ENCODE results near the gene ITPRIP. TPM values are rescaled to one million over a fixed set of nuclear protein-coding genes. Genes with fewer than 3 reads are reported as not detected.

Gene ITPRIP
- total RNA-seq, 1 experiment from 2014 or later, result 22.5 TPM

DNA sequence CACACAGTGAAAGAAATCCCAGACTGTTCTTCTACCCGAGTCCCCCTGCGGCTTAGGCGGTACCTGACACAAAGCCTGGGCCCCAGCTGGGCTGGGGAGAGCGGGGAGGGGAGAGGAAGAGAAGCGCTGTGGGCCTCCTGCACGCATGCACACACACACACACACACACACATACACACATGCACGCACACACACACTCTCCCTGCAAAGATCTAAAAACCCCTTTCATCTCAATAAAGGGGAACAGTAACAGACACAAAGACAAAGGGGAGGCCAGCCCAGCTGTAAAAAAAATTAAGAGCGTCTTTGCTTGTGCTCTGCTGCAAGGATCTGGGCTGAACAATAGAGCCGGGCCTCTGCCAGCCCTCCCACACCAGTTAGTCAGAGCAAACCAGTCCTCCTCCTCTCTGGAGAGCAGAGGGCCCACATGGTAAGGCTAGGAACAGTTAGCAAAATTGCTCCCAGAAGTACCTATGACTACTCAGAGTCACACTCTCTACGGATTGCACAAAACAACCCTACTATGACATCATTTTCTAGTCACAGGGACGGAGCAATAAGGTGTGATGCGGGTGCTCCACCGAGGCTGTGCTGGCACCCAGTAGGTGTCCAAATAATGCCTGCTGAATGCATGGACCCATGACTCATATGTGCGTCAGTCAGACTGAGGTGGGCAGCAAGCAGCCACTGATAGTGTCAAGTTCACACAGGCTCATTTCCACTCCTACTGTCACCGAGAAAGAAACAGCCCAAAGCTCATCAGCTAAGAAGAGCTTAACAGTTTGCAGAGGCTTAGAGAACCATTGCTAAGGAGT lies 9.2 kb downstream of the ITPRIP start:
- Mint-ChIP-seq H3K27me3 (ENCODE audit: low read depth) (no peaks in the 10 kb centered on the region), H3K4me1 (peaks cover 87 to 91% of the 10 kb centered on the region in 2 experiments), H3K36me3 (ENCODE audit: insufficient read depth in 1 of 3, low read depth in 3 of 3) (peaks cover 13 to 26% (median 21%) of the 10 kb centered on the region in 3 experiments), H3K4me3 (peak overlapping the region; percentile 52 to 73), H3K9me3 (no peaks in the 10 kb centered on the region), H3K27ac (peak overlapping the region; percentile 98)
- Histone ChIP-seq H2AFZ (ENCODE audit: low read length) (no peak overlapping the region), H4K8ac (replicated peaks; ENCODE audit: insufficient read length, low read depth, low read length) (no peak overlapping the region), H3K9ac (ENCODE audit: extremely low read depth, insufficient read length, low read length) (peak overlapping the region; percentile 1), H4K5ac (ENCODE audit: insufficient read length, low read depth, low read length) (peak overlapping the region; percentile 9), H2AK5ac (ENCODE audit: insufficient read length, low read length) (peak overlapping the region; percentile 4), H3K4me1 (ENCODE audit: insufficient read depth, low read length) (peaks cover 39% of the 10 kb centered on the region; the same call in 1 of the 2 replicates), H3K23me2 (ENCODE audit: insufficient read length, low read depth, low read length, poor library complexity, severe bottlenecking) (peaks cover 4% of the 10 kb centered on the region), H2BK20ac (ENCODE audit: low read depth, low read length, poor library complexity, severe bottlenecking) (no peak overlapping the region), H2BK120ac (ENCODE audit: low read depth, low read length, poor library complexity, severe bottlenecking) (no peak overlapping the region), H3K4me2 (ENCODE audit: insufficient read depth, insufficient read length, low read length) (peak overlapping the region; percentile 40), H2BK5ac (ENCODE audit: insufficient read length, low read length) (no peak overlapping the region), H3K79me1 (ENCODE audit: insufficient read depth, low read depth, low read length, poor library complexity, severe bottlenecking) (no peaks in the 10 kb centered on the region), H3K27ac (ENCODE audit: insufficient read length, low read depth, low read length) (peak overlapping the region; percentile 27), H3K23ac (ENCODE audit: insufficient read length, low read depth, low read length) (no peak overlapping the region), H2BK12ac (ENCODE audit: insufficient read length, low read depth, low read length) (no peak overlapping the region), H3T11ph (ENCODE audit: low read length) (no peak overlapping the region), H3K79me2 (ENCODE audit: insufficient read depth, low read length) (peaks cover 26% of the 10 kb centered on the region; the same call in 1 of the 2 replicates), H4K20me1 (ENCODE audit: control insufficient read depth, insufficient read depth, insufficient read length) (peaks cover 3% of the 10 kb centered on the region), H3K56ac (ENCODE audit: insufficient read length, low read depth, low read length) (no peak overlapping the region), H3K4ac (ENCODE audit: low read depth, low read length) (no peak overlapping the region; the same call in 1 of the 2 replicates), H4K91ac (ENCODE audit: insufficient read length, low read depth, low read length) (no peak overlapping the region), H3K9me3 (ENCODE audit: control insufficient read depth, low read depth, low read length) (no peaks in the 10 kb centered on the region), H3K18ac (ENCODE audit: insufficient read length, low read depth, low read length) (peak overlapping the region; percentile 87), H2BK15ac (ENCODE audit: low read depth, low read length) (no peak overlapping the region), H3K14ac (ENCODE audit: insufficient read depth, low read length) (peak overlapping the region; percentile 91), H3K27me3 (ENCODE audit: insufficient read depth, low read length) (no peaks in the 10 kb centered on the region)
- peak; percentile 60 for DNase-seq
- TF ChIP-seq, protein P1, sequence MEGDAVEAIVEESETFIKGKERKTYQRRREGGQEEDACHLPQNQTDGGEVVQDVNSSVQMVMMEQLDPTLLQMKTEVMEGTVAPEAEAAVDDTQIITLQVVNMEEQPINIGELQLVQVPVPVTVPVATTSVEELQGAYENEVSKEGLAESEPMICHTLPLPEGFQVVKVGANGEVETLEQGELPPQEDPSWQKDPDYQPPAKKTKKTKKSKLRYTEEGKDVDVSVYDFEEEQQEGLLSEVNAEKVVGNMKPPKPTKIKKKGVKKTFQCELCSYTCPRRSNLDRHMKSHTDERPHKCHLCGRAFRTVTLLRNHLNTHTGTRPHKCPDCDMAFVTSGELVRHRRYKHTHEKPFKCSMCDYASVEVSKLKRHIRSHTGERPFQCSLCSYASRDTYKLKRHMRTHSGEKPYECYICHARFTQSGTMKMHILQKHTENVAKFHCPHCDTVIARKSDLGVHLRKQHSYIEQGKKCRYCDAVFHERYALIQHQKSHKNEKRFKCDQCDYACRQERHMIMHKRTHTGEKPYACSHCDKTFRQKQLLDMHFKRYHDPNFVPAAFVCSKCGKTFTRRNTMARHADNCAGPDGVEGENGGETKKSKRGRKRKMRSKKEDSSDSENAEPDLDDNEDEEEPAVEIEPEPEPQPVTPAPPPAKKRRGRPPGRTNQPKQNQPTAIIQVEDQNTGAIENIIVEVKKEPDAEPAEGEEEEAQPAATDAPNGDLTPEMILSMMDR (conservative IDR thresholded peaks at IDR 0.05), result no peak
- WGBS (ENCODE audit: extremely low coverage, insufficient read length, low lambda C conversion rate), result no CpG with 5 or more reads among the region's 15 CpGs
